Glutamatergic neuron (in vitro differentiated cells): Measurements from ENCODE around the gene DGUOK. TPM values are rescaled to one million over a fixed set of nuclear protein-coding genes. Genes with fewer than 3 reads are reported as not detected.

Experiments used
- DNase-seq: peaks from one replicate; pipeline ENCODE4 v3.0.0; 2022
- H3K27ac Mint-ChIP-seq: one replicate; pipeline ENCODE4 v1.8.0; 2020; ENCODE audit warnings: mild to moderate bottlenecking, mixed read lengths, inconsistent platforms; ENCODE audit not compliant: unreplicated experiment
- H3K27me3 Mint-ChIP-seq: one replicate; pipeline ENCODE4 v1.8.0; 2020; ENCODE audit warnings: mild to moderate bottlenecking, moderate library complexity, mixed read lengths, inconsistent platforms; ENCODE audit not compliant: unreplicated experiment
- H3K36me3 Mint-ChIP-seq: one replicate; pipeline ENCODE4 v1.8.0; 2020; ENCODE audit warnings: mild to moderate bottlenecking, mixed read lengths, inconsistent platforms; ENCODE audit not compliant: unreplicated experiment
- H3K4me1 Mint-ChIP-seq: one replicate; pipeline ENCODE4 v1.8.0; 2020; ENCODE audit warnings: mild to moderate bottlenecking, low read depth, mixed read lengths, inconsistent platforms; ENCODE audit not compliant: unreplicated experiment
- H3K4me3 Mint-ChIP-seq: one replicate; pipeline ENCODE4 v1.8.0; 2020; ENCODE audit warnings: mild to moderate bottlenecking, mixed read lengths, inconsistent platforms; ENCODE audit not compliant: unreplicated experiment
- H3K9me3 Mint-ChIP-seq: one replicate; pipeline ENCODE4 v1.8.0; 2020; ENCODE audit warnings: mild to moderate bottlenecking, moderate library complexity, mixed read lengths, inconsistent platforms; ENCODE audit not compliant: unreplicated experiment
- CTCF ChIP-seq: fragments of 200-600 bp; sonication (generic); IDR thresholded peaks from one replicate; pipeline ENCODE4 v1.5.0; 2021; ENCODE audit not compliant: partially characterized antibody, unreplicated experiment
- total RNA-seq: library from RNA; stranded (reverse); fragmentation: NEBNext Ultra II Directional; extraction: Animal tissue kit (Norgen Biotek cat#: 25700); gene quantifications from one replicate; pipeline ENCODE4 v1.2.1, GENCODE V29; 2021; ENCODE audit not compliant: unreplicated experiment

The DGUOK gene
- total RNA-seq, 1 donor from 2014 or later = 96.8 TPM

- no peak overlapping the region for H3K27ac Mint-ChIP-seq
- no peaks in the 10 kb centered on the region for H3K36me3 Mint-ChIP-seq
- TF ChIP-seq CTCF = no peak
- no peak for DNase-seq
- peaks cover 4% of the 10 kb centered on the region for H3K4me1 Mint-ChIP-seq
- no peak overlapping the region for H3K4me3 Mint-ChIP-seq
- H3K27me3 Mint-ChIP-seq = no peaks in the 10 kb centered on the region
- no peaks in the 10 kb centered on the region for H3K9me3 Mint-ChIP-seq
Measured at GRCh38 chr2:73917696-73918207, 8.9 kb upstream of the DGUOK start.

DNA sequence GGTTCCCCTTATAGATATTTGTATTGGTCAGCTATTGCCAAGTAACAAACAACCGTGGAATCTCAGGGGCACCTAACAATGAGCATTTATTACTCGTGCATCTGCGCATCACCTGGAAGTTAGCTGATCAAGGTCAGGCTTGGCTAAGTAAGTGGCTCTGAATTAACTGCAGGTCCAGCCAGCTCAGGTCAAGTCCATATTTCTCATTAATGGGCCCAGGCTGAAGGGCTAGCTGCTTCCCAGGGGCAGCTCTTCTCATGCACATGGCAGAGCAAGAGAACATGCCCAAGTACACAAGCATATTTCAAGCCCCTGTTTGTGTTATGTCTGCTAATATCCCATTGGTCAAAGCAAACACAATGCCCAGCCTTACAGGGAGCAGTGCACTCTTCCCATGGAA lies 7.8 kb upstream of the DGUOK start:
- Mint-ChIP-seq H3K4me3 (no peak overlapping the region), H3K36me3 (no peaks in the 10 kb centered on the region), H3K27me3 (no peaks in the 10 kb centered on the region), H3K27ac (no peak overlapping the region), H3K4me1 (peaks cover 4% of the 10 kb centered on the region), H3K9me3 (no peaks in the 10 kb centered on the region)
- no peak for DNase-seq
- TF ChIP-seq CTCF = no peak

- H3K27me3 Mint-ChIP-seq = no peaks in the 10 kb centered on the region
- no peak for TF ChIP-seq CTCF
- no peaks in the 10 kb centered on the region for H3K9me3 Mint-ChIP-seq
- no peak overlapping the region for H3K27ac Mint-ChIP-seq
- DNase-seq = no peak
- no peak overlapping the region for H3K4me3 Mint-ChIP-seq
- no peaks in the 10 kb centered on the region for H3K36me3 Mint-ChIP-seq
- peaks cover 4% of the 10 kb centered on the region for H3K4me1 Mint-ChIP-seq
Measured at GRCh38 chr2:73919596-73920228, 7.0 kb upstream of the DGUOK start.

GRCh38 chr2:73920577-73921545 lies 5.8 kb upstream of the DGUOK start:
- Mint-ChIP-seq H3K4me3 (peak overlapping the region; percentile 15), H3K27ac (peak overlapping the region; percentile 33), H3K9me3 (no peaks in the 10 kb centered on the region), H3K27me3 (no peaks in the 10 kb centered on the region), H3K4me1 (peaks cover 4% of the 10 kb centered on the region), H3K36me3 (no peaks in the 10 kb centered on the region)
- TF ChIP-seq CTCF = no peak
- DNase-seq = peak; percentile 76
